GM18519 (cell line): Measurements from ENCODE around the gene TBC1D17.

Experiments
- ATAC-seq: cut with Tn5 transposase; IDR thresholded peaks from one replicate; pipeline ENCODE4 v1.9.1; 2021; ENCODE audit warnings: mild to moderate bottlenecking, moderate library complexity; ENCODE audit not compliant: unreplicated experiment, low FRiP score

Gene TBC1D17

GRCh38 chr19:49932731-49933131 lies 55.2 kb downstream of the TBC1D17 start:
- ATAC-seq = no peak

GRCh38 chr19:49933643-49934042 lies 56.1 kb downstream of the TBC1D17 start:
- no peak for ATAC-seq

- ATAC-seq = no peak
Measured at GRCh38 chr19:49936549-49936948, 59.0 kb downstream of the TBC1D17 start.

- no peak for ATAC-seq
Measured at GRCh38 chr19:49937750-49938381, 60.4 kb downstream of the TBC1D17 start.
